GM12878 (cell line): ENCODE results near the gene IGFBP1. TPM values are rescaled to one million over a fixed set of nuclear protein-coding genes. Genes with fewer than 3 reads are reported as not detected.

Experiments
- polyA plus RNA-seq, 11 experiments: library from polyadenylated mRNA; depleted of rRNA in 4 of 11; unstranded in 6 of 11; stranded (reverse) in 5 of 11; fragments of >200 nt; fragmentation: Nextera tagmentation in 4 of 11; fragmentation: Illumina TruSeq in 1 of 11; extraction: Ambion mirVana in 4 of 11; extraction: Trizol in 1 of 11; gene quantifications; 1 replicate in 1 of 11; 2 replicates in 10 of 11; pipeline versions ENCODE4 v1.2.1 to v1.2.3, GENCODE V29; 2011 to 2016; ENCODE audit warnings: inconsistent platforms in 2 of 11, missing spikeins in 2 of 11, low read depth in 1 of 11
- total RNA-seq, 4 experiments: library from RNA; depleted of rRNA in 3 of 4; stranded (reverse); fragments of >200 nt in 3 of 4; fragmentation: Illumina TruSeq in 1 of 4; extraction: Trizol in 1 of 4; gene quantifications; 2 replicates each; pipeline versions ENCODE4 v1.2.1 to v1.2.3, GENCODE V29; 2013 to 2021
- TF ChIP-seq, protein P1 (sequence below): fragments of 450-650 bp; formaldehyde crosslinking; IDR thresholded peaks from 2 replicates; pipeline ENCODE4 v1.4.0; 2020; ENCODE audit warnings: mild to moderate bottlenecking, moderate library complexity
- TF ChIP-seq, protein P2 (sequence below): IDR thresholded peaks from 2 replicates; pipeline ENCODE4 v1.6.1; 2012; ENCODE audit warnings: improper control_type of control experiment, low read depth, low read length; ENCODE audit not compliant: insufficient replicate concordance

Gene IGFBP1
- total and polyA plus RNA-seq, 10 of the 15 experiments (the other 5 are each of a cell fraction or from before 2014, with no cell fraction given), result 0.13 TPM; not detected in 9

DNA sequence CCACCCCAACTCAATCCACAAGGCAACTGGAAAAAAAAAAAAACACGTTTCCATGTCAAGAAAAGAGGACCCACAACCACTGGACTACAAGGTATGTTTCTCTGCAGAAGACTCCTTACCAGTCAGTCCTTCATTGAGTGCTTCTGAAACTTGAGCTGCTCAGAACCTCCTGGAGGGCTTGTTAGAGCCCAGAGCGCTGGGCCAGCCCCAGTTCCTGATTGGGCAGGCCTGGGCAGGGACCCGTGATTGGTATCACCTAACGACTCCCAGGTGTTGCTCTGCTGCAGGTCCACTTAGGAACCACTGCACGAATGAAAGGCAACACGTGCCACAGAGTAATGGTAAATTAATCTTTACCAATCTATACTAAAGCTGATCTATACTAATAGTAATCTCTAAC lies 14.9 kb upstream of the IGFBP1 start (continued):
- TF ChIP-seq, protein P1, sequence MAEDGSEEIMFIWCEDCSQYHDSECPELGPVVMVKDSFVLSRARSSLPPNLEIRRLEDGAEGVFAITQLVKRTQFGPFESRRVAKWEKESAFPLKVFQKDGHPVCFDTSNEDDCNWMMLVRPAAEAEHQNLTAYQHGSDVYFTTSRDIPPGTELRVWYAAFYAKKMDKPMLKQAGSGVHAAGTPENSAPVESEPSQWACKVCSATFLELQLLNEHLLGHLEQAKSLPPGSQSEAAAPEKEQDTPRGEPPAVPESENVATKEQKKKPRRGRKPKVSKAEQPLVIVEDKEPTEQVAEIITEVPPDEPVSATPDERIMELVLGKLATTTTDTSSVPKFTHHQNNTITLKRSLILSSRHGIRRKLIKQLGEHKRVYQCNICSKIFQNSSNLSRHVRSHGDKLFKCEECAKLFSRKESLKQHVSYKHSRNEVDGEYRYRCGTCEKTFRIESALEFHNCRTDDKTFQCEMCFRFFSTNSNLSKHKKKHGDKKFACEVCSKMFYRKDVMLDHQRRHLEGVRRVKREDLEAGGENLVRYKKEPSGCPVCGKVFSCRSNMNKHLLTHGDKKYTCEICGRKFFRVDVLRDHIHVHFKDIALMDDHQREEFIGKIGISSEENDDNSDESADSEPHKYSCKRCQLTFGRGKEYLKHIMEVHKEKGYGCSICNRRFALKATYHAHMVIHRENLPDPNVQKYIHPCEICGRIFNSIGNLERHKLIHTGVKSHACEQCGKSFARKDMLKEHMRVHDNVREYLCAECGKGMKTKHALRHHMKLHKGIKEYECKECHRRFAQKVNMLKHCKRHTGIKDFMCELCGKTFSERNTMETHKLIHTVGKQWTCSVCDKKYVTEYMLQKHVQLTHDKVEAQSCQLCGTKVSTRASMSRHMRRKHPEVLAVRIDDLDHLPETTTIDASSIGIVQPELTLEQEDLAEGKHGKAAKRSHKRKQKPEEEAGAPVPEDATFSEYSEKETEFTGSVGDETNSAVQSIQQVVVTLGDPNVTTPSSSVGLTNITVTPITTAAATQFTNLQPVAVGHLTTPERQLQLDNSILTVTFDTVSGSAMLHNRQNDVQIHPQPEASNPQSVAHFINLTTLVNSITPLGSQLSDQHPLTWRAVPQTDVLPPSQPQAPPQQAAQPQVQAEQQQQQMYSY (CRISPR knock-in tag), result no peak
- TF ChIP-seq, protein P2, sequence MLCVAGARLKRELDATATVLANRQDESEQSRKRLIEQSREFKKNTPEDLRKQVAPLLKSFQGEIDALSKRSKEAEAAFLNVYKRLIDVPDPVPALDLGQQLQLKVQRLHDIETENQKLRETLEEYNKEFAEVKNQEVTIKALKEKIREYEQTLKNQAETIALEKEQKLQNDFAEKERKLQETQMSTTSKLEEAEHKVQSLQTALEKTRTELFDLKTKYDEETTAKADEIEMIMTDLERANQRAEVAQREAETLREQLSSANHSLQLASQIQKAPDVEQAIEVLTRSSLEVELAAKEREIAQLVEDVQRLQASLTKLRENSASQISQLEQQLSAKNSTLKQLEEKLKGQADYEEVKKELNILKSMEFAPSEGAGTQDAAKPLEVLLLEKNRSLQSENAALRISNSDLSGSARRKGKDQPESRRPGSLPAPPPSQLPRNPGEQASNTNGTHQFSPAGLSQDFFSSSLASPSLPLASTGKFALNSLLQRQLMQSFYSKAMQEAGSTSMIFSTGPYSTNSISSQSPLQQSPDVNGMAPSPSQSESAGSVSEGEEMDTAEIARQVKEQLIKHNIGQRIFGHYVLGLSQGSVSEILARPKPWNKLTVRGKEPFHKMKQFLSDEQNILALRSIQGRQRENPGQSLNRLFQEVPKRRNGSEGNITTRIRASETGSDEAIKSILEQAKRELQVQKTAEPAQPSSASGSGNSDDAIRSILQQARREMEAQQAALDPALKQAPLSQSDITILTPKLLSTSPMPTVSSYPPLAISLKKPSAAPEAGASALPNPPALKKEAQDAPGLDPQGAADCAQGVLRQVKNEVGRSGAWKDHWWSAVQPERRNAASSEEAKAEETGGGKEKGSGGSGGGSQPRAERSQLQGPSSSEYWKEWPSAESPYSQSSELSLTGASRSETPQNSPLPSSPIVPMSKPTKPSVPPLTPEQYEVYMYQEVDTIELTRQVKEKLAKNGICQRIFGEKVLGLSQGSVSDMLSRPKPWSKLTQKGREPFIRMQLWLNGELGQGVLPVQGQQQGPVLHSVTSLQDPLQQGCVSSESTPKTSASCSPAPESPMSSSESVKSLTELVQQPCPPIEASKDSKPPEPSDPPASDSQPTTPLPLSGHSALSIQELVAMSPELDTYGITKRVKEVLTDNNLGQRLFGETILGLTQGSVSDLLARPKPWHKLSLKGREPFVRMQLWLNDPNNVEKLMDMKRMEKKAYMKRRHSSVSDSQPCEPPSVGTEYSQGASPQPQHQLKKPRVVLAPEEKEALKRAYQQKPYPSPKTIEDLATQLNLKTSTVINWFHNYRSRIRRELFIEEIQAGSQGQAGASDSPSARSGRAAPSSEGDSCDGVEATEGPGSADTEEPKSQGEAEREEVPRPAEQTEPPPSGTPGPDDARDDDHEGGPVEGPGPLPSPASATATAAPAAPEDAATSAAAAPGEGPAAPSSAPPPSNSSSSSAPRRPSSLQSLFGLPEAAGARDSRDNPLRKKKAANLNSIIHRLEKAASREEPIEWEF, result no peak
- TF ChIP-seq, all 136 proteins: peak for 0
